NCI-H2196 (cell line): ENCODE data around the gene POP5.
"Not testable (repeated sequence)": the region's sequence is repeated elsewhere in the genome, so short reads cannot be mapped to it uniquely, and the experiment has no call there.

Source experiments
- DNase-seq: peaks from one replicate; lab custom pipeline; 2025; ENCODE audit not compliant: unreplicated experiment; lab: John Stamatoyannopoulos, UW

Gene POP5

DNA sequence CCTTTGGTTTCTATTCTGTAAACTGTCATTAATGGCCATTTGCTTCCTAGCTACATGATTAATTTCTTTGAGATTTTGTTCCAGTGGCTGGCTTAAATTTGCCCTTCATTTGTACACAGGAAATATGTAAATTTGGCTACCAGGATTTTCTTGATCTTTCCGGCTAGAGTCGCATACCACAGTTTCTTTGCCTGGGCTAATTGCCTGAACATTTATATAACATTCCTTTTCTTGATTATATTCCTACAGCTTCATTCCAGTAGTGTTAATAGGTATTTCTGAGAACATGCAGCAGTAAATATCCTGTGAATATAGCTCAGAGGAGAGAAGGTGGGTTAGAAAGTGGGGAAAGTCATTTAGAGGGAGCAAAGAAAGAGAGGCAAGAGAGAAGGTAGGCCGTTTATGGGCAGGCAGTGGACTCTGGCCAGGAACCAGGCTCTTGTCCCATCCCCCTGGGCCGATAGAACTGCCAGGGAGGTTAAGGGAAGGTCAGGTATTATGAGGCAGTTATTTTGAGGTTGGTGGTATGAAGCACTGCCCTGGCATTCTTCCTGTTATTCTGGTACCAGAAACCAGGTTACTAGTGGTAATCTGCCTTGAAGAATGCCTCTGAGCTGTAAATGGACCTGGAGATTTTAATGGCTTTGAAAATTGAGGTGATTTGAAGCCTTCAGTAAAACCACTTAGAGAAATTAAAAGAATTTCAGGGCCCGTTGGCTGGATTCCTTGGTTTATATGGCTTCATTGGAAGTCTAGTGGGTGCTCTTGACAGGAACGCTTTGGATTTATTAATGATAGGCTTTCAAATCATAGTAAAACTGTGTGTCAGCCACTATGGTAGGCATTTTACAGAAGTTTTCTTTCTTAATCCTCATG is 42.7 kb downstream of the POP5 start:
- peak; percentile 49 for DNase-seq

DNA sequence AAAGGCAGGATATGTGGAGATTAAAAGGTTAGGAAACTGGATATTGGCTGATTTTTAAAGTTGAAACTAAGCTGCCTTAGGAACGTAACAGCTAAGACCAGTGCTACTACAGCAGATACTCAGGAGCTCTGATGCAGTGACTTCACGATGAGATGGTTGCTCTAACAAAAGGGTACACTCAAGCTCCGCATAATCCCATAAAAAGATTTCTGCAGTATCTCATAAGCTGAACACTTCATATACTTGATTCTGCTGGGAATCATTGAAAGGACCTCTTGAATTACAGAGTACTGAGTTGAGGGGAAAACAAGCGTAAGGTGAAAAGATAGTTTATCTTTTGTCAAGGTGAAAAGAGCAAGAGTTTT is 43.4 kb downstream of the POP5 start:
- DNase-seq = no peak

DNA sequence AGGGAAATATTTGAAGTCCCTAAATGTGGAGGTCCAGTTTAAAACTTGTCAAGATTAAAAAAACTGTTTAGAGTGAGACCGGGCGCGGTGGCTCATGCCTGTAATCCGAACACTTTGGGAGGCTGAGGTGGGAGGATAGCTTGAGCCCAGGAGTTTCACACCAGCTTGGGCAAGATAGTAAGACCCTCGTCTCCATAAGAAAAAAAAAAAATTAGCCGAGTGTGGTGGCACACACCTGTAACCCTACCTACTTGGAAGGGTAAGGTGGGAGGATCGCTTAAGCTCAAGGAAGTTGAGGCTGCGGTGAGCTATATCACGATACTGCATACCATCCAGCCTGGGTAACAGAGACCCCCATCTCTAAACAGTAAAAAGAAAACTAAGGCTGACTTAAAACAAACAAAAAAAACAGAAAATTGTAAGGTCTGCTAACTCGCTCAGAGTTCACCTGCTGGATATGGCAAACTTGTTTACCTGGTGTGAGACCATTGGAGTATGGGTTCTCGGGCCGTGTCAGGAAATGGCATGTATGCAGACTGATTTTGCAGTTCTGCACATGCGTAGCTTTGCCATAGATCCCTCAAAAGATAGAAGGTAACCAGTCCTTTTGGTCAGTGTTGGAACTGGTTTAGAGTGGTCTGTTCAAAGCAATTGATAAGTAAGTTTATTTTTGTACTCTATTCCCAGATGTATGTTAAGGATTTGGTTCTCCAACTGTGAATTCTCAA is 45.0 kb downstream of the POP5 start:
- no peak for DNase-seq

DNA sequence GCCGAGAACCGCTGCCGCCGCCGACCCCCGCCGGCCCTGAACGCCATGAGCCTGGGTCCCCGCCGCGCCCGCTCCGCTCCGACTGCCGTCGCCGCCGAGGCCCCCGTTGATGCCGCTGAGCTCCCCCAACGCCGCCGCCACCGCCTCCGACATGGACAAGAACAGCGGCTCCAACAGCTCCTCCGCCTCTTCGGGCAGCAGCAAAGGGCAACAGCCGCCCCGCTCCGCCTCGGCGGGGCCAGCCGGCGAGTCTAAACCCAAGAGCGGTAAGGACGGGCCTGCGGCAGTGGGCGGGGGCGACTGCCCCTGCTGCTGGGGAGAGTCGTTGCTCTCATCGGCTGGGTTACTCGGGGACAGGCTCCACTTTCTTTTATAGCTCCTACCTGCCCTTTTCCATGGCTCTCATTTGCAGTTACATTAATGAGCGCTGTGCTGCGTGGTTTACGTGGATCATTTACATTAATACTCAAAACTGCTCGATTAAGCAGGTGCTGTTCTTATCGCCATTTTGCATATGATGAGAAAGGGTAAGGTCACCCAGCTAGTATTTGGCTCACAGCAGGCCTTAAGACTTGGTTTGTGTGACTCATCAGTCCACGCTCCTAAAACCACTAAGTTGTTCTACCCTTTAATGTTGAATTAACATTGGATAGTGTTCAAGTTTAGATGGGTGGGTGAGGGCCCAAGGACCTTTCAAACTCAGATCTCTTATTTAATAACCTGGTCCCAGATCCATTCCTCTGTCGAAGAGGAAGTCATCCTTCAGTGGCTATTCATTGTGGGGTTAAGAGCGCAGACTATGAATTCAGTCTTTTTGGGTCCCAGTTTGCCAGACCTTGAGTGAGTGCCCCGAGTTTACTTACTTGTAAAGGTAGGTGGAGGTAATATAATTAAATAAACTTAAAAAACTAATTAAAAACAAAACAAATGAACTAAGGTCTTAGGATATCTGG is 46.2 kb downstream of the POP5 start:
- peak; percentile 24 for DNase-seq

DNA sequence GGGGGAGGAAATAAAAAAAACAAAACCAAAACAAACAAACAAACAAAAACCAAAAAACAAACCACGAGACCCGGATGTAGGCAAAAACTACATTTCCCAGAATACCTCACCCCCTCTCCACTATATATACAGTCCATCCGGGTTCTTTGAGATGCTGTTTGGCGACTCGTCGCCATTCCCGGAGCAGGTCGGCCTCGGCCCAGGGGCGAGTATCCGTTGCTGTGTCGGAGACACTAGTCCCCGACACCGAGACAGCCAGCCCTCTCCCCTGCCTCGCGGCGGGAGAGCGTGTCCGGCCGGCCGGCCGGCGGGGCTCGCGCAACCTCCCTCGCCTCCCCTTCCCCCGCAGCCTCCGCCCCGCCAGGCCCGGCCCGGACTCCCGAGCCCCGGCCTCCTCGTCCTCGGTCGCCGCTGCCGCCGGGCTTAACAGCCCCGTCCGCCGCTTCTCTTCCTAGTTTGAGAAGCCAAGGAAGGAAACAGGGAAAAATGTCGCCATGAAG is 46.9 kb downstream of the POP5 start, which contains the start of gene RNF10:
Gene RNF10, plus strand, starts transcription at position 154 of the 500 bp plus-strand sequence. CDS start 456 bp downstream, outside the sequence.
- DNase-seq = peak; percentile 88

DNA sequence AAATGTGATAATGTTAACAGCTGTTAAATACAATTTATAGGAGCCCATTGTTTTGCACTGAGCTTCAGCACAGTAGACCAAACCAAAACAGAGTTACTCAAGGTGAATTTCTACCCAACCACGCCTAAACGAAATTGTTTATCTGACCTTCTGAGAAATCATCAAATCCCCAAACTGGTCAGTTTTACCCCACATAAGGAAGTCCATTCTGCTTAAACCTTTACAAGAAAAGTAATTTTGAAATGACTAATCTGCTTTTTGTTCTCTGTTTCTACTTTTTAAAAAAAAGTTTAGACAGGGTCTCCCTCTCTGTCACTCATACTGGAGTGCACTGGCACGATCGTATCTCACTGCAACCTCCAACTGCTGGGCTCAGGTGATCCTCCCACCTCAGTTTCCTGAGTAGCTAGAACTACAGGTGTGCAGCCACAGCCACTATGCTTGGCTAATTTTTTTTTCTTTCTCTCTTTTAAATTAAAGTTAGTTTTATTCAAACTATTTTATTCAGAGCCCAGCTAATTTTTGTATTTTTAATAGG is 48.4 kb downstream of the POP5 start:
- no peak for DNase-seq

DNA sequence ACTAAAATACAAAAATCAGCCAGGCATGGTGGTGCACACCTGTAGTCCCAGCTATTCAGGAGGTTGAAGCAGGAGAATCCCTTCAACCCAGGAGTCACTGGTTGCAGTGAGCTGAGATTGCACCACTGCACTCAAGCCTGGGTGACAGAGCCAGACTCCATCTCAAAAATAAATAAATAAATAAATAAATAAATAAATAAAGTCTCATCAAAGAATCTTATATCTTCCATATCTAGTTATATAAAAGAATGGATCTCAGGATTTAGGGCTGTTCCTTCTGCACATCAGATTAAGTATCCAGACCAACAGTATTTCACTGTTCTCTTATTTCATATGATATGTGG is 50.8 kb downstream of the POP5 start:
- not testable (repeated sequence) for DNase-seq

DNA sequence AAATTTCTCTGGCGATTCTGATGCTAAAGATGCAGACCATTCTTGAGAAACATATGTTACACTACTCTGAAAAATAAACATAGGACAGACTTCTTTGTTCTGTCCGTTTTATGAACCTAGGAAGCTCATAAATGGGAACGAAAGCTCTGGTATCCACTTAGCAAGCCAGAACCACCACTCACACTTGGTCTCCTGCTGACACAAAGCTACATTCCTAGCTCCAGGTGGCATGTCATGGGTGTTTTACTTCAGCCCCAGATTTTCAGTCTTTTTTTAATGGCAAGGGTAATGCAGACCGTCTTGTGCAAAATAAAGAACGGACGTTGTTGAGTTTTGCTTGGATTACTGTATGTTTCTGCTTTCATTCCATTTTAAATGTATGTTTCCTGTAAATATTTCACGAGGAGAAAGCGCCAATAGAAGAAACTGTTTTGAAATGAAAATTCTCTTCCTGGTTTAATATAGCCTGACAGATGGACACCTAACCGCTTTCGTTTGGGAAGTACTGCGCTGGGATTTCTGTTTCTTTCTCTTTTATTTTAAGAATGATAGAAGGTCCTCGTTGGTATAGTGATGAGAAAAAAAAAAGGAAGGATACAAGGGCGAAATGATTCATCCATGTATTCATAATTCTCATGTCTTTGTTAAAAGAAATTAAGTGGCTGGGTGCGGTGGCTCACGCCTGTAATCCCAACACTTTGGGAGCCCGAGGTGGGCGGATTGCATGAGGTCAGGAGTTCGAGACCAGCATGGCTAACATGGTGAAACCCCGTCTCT is 51.4 kb downstream of the POP5 start:
- DNase-seq = peak; percentile 36

DNA sequence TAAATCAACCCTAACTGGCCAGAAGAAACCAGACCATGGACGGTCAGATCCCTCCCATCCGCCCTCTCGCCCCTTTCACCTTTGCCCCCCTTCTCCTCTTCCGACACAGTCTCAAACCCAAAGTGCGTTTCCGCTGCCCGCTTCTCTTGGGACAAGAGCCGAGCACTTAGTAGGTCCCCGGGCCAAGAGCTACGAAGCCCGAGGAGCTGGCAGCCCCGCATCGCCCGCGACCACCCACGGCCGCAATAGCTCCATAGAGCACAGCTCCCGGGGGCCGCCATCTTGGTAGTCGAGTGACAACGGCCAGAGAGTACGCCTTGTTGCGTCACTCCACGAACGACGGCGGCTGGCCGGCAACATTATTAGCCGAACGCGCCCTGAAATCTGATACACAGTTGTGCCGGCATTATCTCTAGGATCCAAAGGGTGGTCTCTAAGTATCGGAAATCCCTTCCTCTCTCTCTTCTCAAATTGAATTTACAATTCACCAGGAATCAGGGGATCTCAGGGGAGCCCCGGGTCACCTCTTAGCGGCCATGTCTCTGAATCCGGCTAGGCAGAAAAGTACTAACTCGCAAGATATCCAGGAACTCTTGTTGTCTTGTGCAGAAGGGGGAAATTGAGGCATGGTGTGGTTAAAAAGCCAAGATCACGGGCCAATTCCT is 52.2 kb downstream of the POP5 start, which contains the start of gene COQ5:
Gene COQ5, minus strand, starts transcription at position 298 of the 665 bp plus-strand sequence. Its CDS starts 17 bp downstream, at position 281.
- peak; percentile 82 for DNase-seq
